Omental fat pad (tissue), 4 donors: ENCODE measurements around the gene ZNF805. TPM values are rescaled to one million over a fixed set of nuclear protein-coding genes. Genes with fewer than 3 reads are reported as not detected.

Source experiments
- ATAC-seq: fragments of 150-250 bp; one replicate; pipeline ENCODE4 v1.9.1; 2016; ENCODE audit warnings: mild to moderate bottlenecking, moderate library complexity; ENCODE audit not compliant: low FRiP score
- DNase-seq: peaks from one replicate; pipeline ENCODE4 v3.0.0-alpha.2; 2019; ENCODE audit warnings: low spot score
- total RNA-seq, 4 donors: library from RNA; depleted of rRNA; stranded (reverse); fragments of >200 nt; gene quantifications; one replicate each; pipeline ENCODE4 v1.1.0, GENCODE V29; 2016
- TF ChIP-seq, protein P1 (sequence below), 3 donors: fragments of 450-650 bp; IDR thresholded peaks; one replicate each; pipeline ENCODE4 v1.5.1; 2016 to 2017; ENCODE audit warnings: antibody characterized with exemption in 3 of 3, mild to moderate bottlenecking in 3 of 3, moderate library complexity in 2 of 3

ZNF805 gene
- total RNA-seq, 4 donors from 2014 or later, result 14.8 to 21.6 (median 19.4) TPM

DNA sequence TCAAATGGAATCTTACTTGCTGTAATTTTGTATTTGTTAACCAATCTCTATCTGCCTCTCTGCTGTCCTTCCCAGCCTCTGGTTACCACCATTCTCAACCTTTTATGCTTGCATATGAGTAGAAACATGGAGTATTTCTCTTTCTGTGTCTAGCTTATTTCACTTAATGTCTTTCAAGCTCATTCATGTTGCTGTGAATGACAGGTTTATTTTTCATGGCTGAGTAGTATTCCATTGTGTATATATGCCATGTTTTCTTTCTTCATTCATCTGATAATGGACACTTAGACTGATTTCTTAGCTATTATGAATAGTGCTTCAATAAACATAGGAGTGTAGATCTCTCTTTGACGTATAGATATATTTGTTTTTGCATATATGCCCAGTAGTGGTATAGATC, 53.3 kb downstream of the ZNF805 start:
- no peak for DNase-seq
- ATAC-seq, result no peak
- TF ChIP-seq, protein P1, sequence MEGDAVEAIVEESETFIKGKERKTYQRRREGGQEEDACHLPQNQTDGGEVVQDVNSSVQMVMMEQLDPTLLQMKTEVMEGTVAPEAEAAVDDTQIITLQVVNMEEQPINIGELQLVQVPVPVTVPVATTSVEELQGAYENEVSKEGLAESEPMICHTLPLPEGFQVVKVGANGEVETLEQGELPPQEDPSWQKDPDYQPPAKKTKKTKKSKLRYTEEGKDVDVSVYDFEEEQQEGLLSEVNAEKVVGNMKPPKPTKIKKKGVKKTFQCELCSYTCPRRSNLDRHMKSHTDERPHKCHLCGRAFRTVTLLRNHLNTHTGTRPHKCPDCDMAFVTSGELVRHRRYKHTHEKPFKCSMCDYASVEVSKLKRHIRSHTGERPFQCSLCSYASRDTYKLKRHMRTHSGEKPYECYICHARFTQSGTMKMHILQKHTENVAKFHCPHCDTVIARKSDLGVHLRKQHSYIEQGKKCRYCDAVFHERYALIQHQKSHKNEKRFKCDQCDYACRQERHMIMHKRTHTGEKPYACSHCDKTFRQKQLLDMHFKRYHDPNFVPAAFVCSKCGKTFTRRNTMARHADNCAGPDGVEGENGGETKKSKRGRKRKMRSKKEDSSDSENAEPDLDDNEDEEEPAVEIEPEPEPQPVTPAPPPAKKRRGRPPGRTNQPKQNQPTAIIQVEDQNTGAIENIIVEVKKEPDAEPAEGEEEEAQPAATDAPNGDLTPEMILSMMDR (IDR thresholded peaks at IDR 0.05), result no peak

DNA sequence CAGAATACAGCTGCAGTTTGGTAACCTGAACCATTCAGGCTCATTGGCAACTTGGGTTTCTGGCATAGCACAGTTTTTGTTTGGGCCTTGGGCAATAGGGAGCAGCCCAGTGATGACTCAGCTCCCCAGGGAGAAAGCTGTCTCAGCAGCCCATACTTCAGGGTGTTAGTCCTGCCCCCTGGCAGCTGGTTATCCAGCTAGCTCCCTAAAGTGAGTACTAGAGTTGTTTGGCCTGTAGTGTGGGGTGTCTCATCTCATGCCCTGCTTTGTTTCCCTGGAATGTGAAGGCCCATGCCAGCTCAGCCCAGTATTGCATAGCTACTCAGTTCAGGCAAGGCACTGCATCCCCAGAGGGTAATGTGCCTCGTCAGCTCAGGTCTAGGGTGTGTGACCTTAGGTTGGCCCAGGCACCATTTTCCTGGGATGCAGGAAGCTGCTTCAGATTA, 61.6 kb downstream of the ZNF805 start:
- DNase-seq (no peak), ATAC-seq (peak; percentile 97)
- TF ChIP-seq, protein P1 (IDR thresholded peaks at IDR 0.05), result no peak

DNA sequence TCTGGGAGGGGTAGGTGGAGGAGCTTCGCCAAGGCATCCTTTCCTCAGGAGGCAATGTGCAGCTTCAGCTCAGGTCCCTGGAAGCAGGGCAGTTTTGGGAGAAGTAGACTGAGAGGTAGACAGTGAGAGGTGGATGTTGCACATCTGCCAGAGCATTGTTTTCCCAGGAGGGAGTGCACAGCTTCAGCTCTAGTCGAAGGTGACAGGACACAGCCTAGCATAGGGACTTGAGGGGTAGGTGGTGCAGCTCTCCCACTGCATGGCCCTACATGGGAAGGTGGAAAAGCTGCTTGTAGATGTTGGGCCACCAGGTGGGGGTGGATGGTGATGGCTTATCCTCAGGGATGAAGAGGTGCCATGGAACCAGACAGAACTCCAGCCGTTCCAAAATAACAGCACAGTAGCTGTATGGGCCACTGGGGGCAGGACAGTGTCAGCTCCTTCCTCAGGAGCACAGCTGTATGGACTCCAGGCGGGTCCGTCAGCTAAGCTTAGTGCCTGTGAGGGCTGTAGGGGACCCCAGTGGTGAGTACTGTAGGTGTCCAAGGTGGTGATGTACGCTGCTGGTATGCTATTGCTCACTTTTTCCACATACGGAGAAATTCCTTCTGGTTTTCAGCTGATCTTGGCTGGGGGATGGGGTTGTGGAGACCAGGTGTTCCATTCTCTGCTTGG, 62.4 kb downstream of the ZNF805 start:
- DNase-seq, result no peak
- TF ChIP-seq, protein P1 (IDR thresholded peaks at IDR 0.05), result no peak
- no peak for ATAC-seq

Other genes starting within 250 kb of the ZNF805 start
- gene USP29, start 120.6 kb upstream of the ZNF805 start, total RNA-seq, result under 1 TPM in 1 of 4 donors, not detected in 3; 0.24 TPM
- not detected for gene ZIM3, start 95.4 kb upstream of the ZNF805 start, total RNA-seq
- gene DUXA, start 73.1 kb upstream of the ZNF805 start, total RNA-seq, result not detected
- gene ZNF264, start 49.1 kb upstream of the ZNF805 start, total RNA-seq, result 10 to 100 TPM; 21.9 to 47.9 (median 35.7) TPM
- 1 to 10 TPM in 2 of 4 donors, under 1 TPM in 1, not detected in 1; 0.69 to 2.2 (median 1.7) TPM for gene AURKC, start 9.6 kb upstream of the ZNF805 start, total RNA-seq
- gene ZNF460, start 39.9 kb downstream of the ZNF805 start, total RNA-seq, result 100 to 1,000 TPM in 2 of 4 donors, 10 to 100 TPM in 2; 46.5 to 163 (median 104) TPM
- gene ZNF543, start 79.8 kb downstream of the ZNF805 start, total RNA-seq, result 1 to 10 TPM; 5.6 to 8.4 (median 7.3) TPM
- gene ZNF304, start 110.6 kb downstream of the ZNF805 start, total RNA-seq, result 10 to 100 TPM in 1 of 4 donors, 1 to 10 TPM in 3; 4.6 to 11.0 (median 7.3) TPM
- gene TRAPPC2B, start 122.9 kb downstream of the ZNF805 start, total RNA-seq, result 10 to 100 TPM; 15.3 to 22.9 (median 16.9) TPM
- gene ZNF547, start 122.9 kb downstream of the ZNF805 start, total RNA-seq, result 1 to 10 TPM; 1.9 to 2.6 (median 2.6) TPM
- gene ZNF548, start 149.2 kb downstream of the ZNF805 start, total RNA-seq, result 10 to 100 TPM; 11.7 to 35.9 (median 22.7) TPM
- 10 to 100 TPM in 2 of 4 donors, 1 to 10 TPM in 2; 5.8 to 12.5 (median 9.3) TPM for gene ZNF17, start 170.5 kb downstream of the ZNF805 start, total RNA-seq
- 10 to 100 TPM in 1 of 4 donors, 1 to 10 TPM in 3; 3.3 to 18.0 (median 7.6) TPM for gene ZNF749, start 194.7 kb downstream of the ZNF805 start, total RNA-seq
- under 1 TPM in 3 of 4 donors, not detected in 1; 0.19 to 0.48 (median 0.44) TPM for gene VN1R1, start 216.5 kb downstream of the ZNF805 start, total RNA-seq
- gene ZNF772, start 236.9 kb downstream of the ZNF805 start, total RNA-seq, result 10 to 100 TPM in 1 of 4 donors, 1 to 10 TPM in 3; 4.5 to 17.2 (median 8.6) TPM
- 10 to 100 TPM in 3 of 4 donors, 1 to 10 TPM in 1; 5.8 to 14.8 (median 12.5) TPM for gene ZNF419, start 247.1 kb downstream of the ZNF805 start, total RNA-seq